ENCODE results near the gene HOXA9.

The HOXA9 gene

GRCh38 chr7:27189295-27189996 is 24.1 kb upstream of the HOXA9 start:
- Histone ChIP-seq H3K27me3 (ENCODE audit: insufficient read depth, low read length) (peaks cover 100% of the 10 kb centered on the region), H2AFZ (ENCODE audit: low read depth, low read length) (no peak overlapping the region), H3K4me3 (ENCODE audit: low read length) (no peak overlapping the region), H3K4me1 (ENCODE audit: insufficient read depth, low read length) (peaks cover 3% of the 10 kb centered on the region), H3K36me3 (ENCODE audit: insufficient read depth, low read length) (no peaks in the 10 kb centered on the region), H3K9me3 (ENCODE audit: low read length) (no peaks in the 10 kb centered on the region)

GRCh38 chr7:27188386-27189294 is 23.3 kb upstream of the HOXA9 start:
- no peak overlapping the region for H2AFZ ChIP-seq (ENCODE audit: low read depth, low read length)
- peaks cover 3% of the 10 kb centered on the region for H3K4me1 ChIP-seq (ENCODE audit: insufficient read depth, low read length)
- H3K4me3 ChIP-seq (ENCODE audit: low read length): no peak overlapping the region
- H3K36me3 ChIP-seq (ENCODE audit: insufficient read depth, low read length): no peaks in the 10 kb centered on the region
- H3K27me3 ChIP-seq (ENCODE audit: insufficient read depth, low read length): peaks cover 98% of the 10 kb centered on the region
- no peaks in the 10 kb centered on the region for H3K9me3 ChIP-seq (ENCODE audit: low read length)

GRCh38 chr7:27187475-27188385 is 22.4 kb upstream of the HOXA9 start:
- Histone ChIP-seq H3K4me3 (ENCODE audit: low read length) (no peak overlapping the region), H3K4me1 (ENCODE audit: insufficient read depth, low read length) (peaks cover 3% of the 10 kb centered on the region), H3K36me3 (ENCODE audit: insufficient read depth, low read length) (no peaks in the 10 kb centered on the region), H3K27me3 (ENCODE audit: insufficient read depth, low read length) (peaks cover 98% of the 10 kb centered on the region), H3K9me3 (ENCODE audit: low read length) (no peaks in the 10 kb centered on the region), H2AFZ (ENCODE audit: low read depth, low read length) (no peak overlapping the region)

GRCh38 chr7:27186668-27187474 is 21.5 kb upstream of the HOXA9 start:
- Histone ChIP-seq H3K36me3 (ENCODE audit: insufficient read depth, low read length) (no peaks in the 10 kb centered on the region), H3K27me3 (ENCODE audit: insufficient read depth, low read length) (peaks cover 98% of the 10 kb centered on the region), H3K4me1 (ENCODE audit: insufficient read depth, low read length) (peaks cover 3% of the 10 kb centered on the region), H2AFZ (ENCODE audit: low read depth, low read length) (no peak overlapping the region), H3K4me3 (ENCODE audit: low read length) (no peak overlapping the region), H3K9me3 (ENCODE audit: low read length) (no peaks in the 10 kb centered on the region)

GRCh38 chr7:27185854-27186667 is 20.7 kb upstream of the HOXA9 start:
- peaks cover 97% of the 10 kb centered on the region for H3K27me3 ChIP-seq (ENCODE audit: insufficient read depth, low read length)
- no peaks in the 10 kb centered on the region for H3K9me3 ChIP-seq (ENCODE audit: low read length)
- H3K36me3 ChIP-seq (ENCODE audit: insufficient read depth, low read length): no peaks in the 10 kb centered on the region
- H3K4me1 ChIP-seq (ENCODE audit: insufficient read depth, low read length): peaks cover 3% of the 10 kb centered on the region
- no peak overlapping the region for H2AFZ ChIP-seq (ENCODE audit: low read depth, low read length)
- no peak overlapping the region for H3K4me3 ChIP-seq (ENCODE audit: low read length)

- H3K9me3 ChIP-seq (ENCODE audit: low read length): no peaks in the 10 kb centered on the region
- H3K4me1 ChIP-seq (ENCODE audit: insufficient read depth, low read length): peaks cover 3% of the 10 kb centered on the region
- peaks cover 96% of the 10 kb centered on the region for H3K27me3 ChIP-seq (ENCODE audit: insufficient read depth, low read length)
- H3K4me3 ChIP-seq (ENCODE audit: low read length): peak within 1 kb of the TSS; percentile 37
- peak within 1 kb of the TSS; percentile 91 for H2AFZ ChIP-seq (ENCODE audit: low read depth, low read length)
- H3K36me3 ChIP-seq (ENCODE audit: insufficient read depth, low read length): no peaks in the 10 kb centered on the region
Measured at GRCh38 chr7:27185013-27185853, 19.9 kb upstream of the HOXA9 start, which contains the start of gene HOXA11. TSS of gene HOXA11 (minus strand) at chr7:27185232. CDS start at chr7:27185144, 88 bp downstream.

GRCh38 chr7:27184337-27185012 is 19.1 kb upstream of the HOXA9 start:
- Histone ChIP-seq H3K4me3 (ENCODE audit: low read length) (peak overlapping the region; percentile 37), H3K4me1 (ENCODE audit: insufficient read depth, low read length) (peaks cover 7% of the 10 kb centered on the region), H3K36me3 (ENCODE audit: insufficient read depth, low read length) (no peaks in the 10 kb centered on the region), H3K9me3 (ENCODE audit: low read length) (no peaks in the 10 kb centered on the region), H3K27me3 (ENCODE audit: insufficient read depth, low read length) (peaks cover 96% of the 10 kb centered on the region), H2AFZ (ENCODE audit: low read depth, low read length) (peak overlapping the region; percentile 91)

- Histone ChIP-seq H3K4me3 (ENCODE audit: low read length) (peak overlapping the region; percentile 37), H3K4me1 (ENCODE audit: insufficient read depth, low read length) (peaks cover 9% of the 10 kb centered on the region), H3K27me3 (ENCODE audit: insufficient read depth, low read length) (peaks cover 96% of the 10 kb centered on the region), H2AFZ (ENCODE audit: low read depth, low read length) (peak overlapping the region; percentile 91), H3K36me3 (ENCODE audit: insufficient read depth, low read length) (no peaks in the 10 kb centered on the region), H3K9me3 (ENCODE audit: low read length) (no peaks in the 10 kb centered on the region)
Measured at GRCh38 chr7:27183682-27184336, 18.5 kb upstream of the HOXA9 start.

- Histone ChIP-seq H3K4me3 (ENCODE audit: low read length) (no peak overlapping the region), H3K27me3 (ENCODE audit: insufficient read depth, low read length) (peaks cover 96% of the 10 kb centered on the region), H3K4me1 (ENCODE audit: insufficient read depth, low read length) (peaks cover 9% of the 10 kb centered on the region), H3K9me3 (ENCODE audit: low read length) (no peaks in the 10 kb centered on the region), H2AFZ (ENCODE audit: low read depth, low read length) (no peak overlapping the region), H3K36me3 (ENCODE audit: insufficient read depth, low read length) (no peaks in the 10 kb centered on the region)
Measured at GRCh38 chr7:27182861-27183681, 17.7 kb upstream of the HOXA9 start.

Measured in neuron (in vitro differentiated cells).